ENCODE data around the gene ASIC1. TPM values are rescaled to one million over a fixed set of nuclear protein-coding genes. Genes with fewer than 3 reads are reported as not detected.
A peak's percentile ranks its signal among the peaks of the same experiment; 100 is the strongest.

The ASIC1 gene
- total RNA-seq, 1 experiment from 2014 or later = 6.0 TPM

GRCh38 chr12:50021031-50021430 is 36.4 kb upstream of the ASIC1 start:
- H3K4me3 ChIP-seq (ENCODE audit: low read length) = no peak overlapping the region
- H3K4me2 ChIP-seq (ENCODE audit: low read length) = peak overlapping the region; percentile 23; the same call in 1 of the 2 replicates
- no peak overlapping the region for H2AFZ ChIP-seq (ENCODE audit: low read length)
- H3K27ac ChIP-seq (ENCODE audit: low read length) = no peak overlapping the region
- no peaks in the 10 kb centered on the region for H3K9me3 ChIP-seq (ENCODE audit: low read length)
- H3K9ac ChIP-seq (ENCODE audit: low read length) = no peak overlapping the region
- H3K79me2 ChIP-seq (ENCODE audit: low read length) = peaks cover 93% of the 10 kb centered on the region
- no peaks in the 10 kb centered on the region for H3K27me3 ChIP-seq (ENCODE audit: low read length)
- ATAC-seq (no peak), DNase-seq (no peak)
- peaks cover 22% of the 10 kb centered on the region for H3K36me3 ChIP-seq (ENCODE audit: low read depth, low read length)
- H4K20me1 ChIP-seq (ENCODE audit: low read length) = peaks cover 25% of the 10 kb centered on the region
- no peaks in the 10 kb centered on the region for H3F3A ChIP-seq (ENCODE audit: low read length, unreplicated experiment)
- BruUV-seq (replicated peaks) = no TSS peak
- peaks cover 14% of the 10 kb centered on the region for H3K4me1 ChIP-seq (ENCODE audit: insufficient read depth, low read length)
- intact Hi-C loops (cut with micrococcal nuclease) = no loop called here
- TF ChIP-seq EZH2 (IDR thresholded peaks at IDR 0.05; ENCODE audit: low read length, unreplicated experiment) (no peak), CTCF (conservative IDR thresholded peaks at IDR 0.05; ENCODE audit: low read depth, low read length) (no peak), EZH2phosphoT487 (IDR thresholded peaks at IDR 0.05; ENCODE audit: borderline replicate concordance, low read length) (no peak)
- H3K9me2 ChIP-seq (replicated peaks; ENCODE audit: low read length) = no peaks in the 10 kb centered on the region
- ChIA-PET POLR2A (ENCODE audit: unreplicated experiment) (interaction anchor here (0.6 kb wide), 1 partner anchor 178 kb away, joined by 4 read pairs; the partner anchor contains the start of gene BCDIN3D), CTCF (no interaction called here)

- no peaks in the 10 kb centered on the region for H3K27me3 ChIP-seq (ENCODE audit: low read length)
- ChIA-PET CTCF (interaction anchor here (0.7 kb wide), 1 partner anchor 731 kb away, joined by 4 read pairs; no protein-coding TSS in a partner anchor), POLR2A (ENCODE audit: unreplicated experiment) (no interaction called here)
- TF ChIP-seq CTCF (conservative IDR thresholded peaks at IDR 0.05; ENCODE audit: low read depth, low read length) = no peak
- H3K36me3 ChIP-seq (ENCODE audit: low read depth, low read length) = peaks cover 16% of the 10 kb centered on the region
- no peaks in the 10 kb centered on the region for H3F3A ChIP-seq (ENCODE audit: low read length, unreplicated experiment)
- H3K27ac ChIP-seq (ENCODE audit: low read length) = no peak overlapping the region
- peak overlapping the region; percentile 82; the same call in 1 of the 2 replicates for H3K4me3 ChIP-seq (ENCODE audit: low read length)
- DNase-seq (no peak), ATAC-seq (no peak)
- H2AFZ ChIP-seq (ENCODE audit: low read length) = no peak overlapping the region
- peaks cover 25% of the 10 kb centered on the region for H4K20me1 ChIP-seq (ENCODE audit: low read length)
- no peak overlapping the region for H3K9ac ChIP-seq (ENCODE audit: low read length)
- BruUV-seq (replicated peaks) = no TSS peak
- peaks cover 14% of the 10 kb centered on the region for H3K4me1 ChIP-seq (ENCODE audit: insufficient read depth, low read length)
- no peaks in the 10 kb centered on the region for H3K9me3 ChIP-seq (ENCODE audit: low read length)
- no peaks in the 10 kb centered on the region for H3K9me2 ChIP-seq (replicated peaks; ENCODE audit: low read length)
- peak overlapping the region; percentile 84 for H3K4me2 ChIP-seq (ENCODE audit: low read length)
- peaks cover 74% of the 10 kb centered on the region for H3K79me2 ChIP-seq (ENCODE audit: low read length)
- intact Hi-C loops (cut with micrococcal nuclease) = no loop called here
Measured at GRCh38 chr12:50022903-50023302, 34.5 kb upstream of the ASIC1 start.

- no peak overlapping the region for H3K27ac ChIP-seq (ENCODE audit: low read length)
- H4K20me1 ChIP-seq (ENCODE audit: low read length) = peaks cover 20% of the 10 kb centered on the region
- peaks cover 14% of the 10 kb centered on the region for H3K4me1 ChIP-seq (ENCODE audit: insufficient read depth, low read length)
- H3K79me2 ChIP-seq (ENCODE audit: low read length) = peaks cover 61% of the 10 kb centered on the region
- no peaks in the 10 kb centered on the region for H3K27me3 ChIP-seq (ENCODE audit: low read length)
- no peaks in the 10 kb centered on the region for H3K9me2 ChIP-seq (replicated peaks; ENCODE audit: low read length)
- H3K9me3 ChIP-seq (ENCODE audit: low read length) = no peaks in the 10 kb centered on the region
- H3F3A ChIP-seq (ENCODE audit: low read length, unreplicated experiment) = no peaks in the 10 kb centered on the region
- ChIA-PET CTCF (no interaction called here), POLR2A (ENCODE audit: unreplicated experiment) (no interaction called here)
- TF ChIP-seq EZH2 (IDR thresholded peaks at IDR 0.05; ENCODE audit: low read length, unreplicated experiment) = no peak
- no peak for TF ChIP-seq CTCF (conservative IDR thresholded peaks at IDR 0.05; ENCODE audit: low read depth, low read length)
- no peak for TF ChIP-seq EZH2phosphoT487 (IDR thresholded peaks at IDR 0.05; ENCODE audit: borderline replicate concordance, low read length)
- peak overlapping the region; percentile 82 for H3K4me3 ChIP-seq (ENCODE audit: low read length)
- ATAC-seq (no peak), DNase-seq (no peak)
- peaks cover 13% of the 10 kb centered on the region for H3K36me3 ChIP-seq (ENCODE audit: low read depth, low read length)
- intact Hi-C loops (cut with micrococcal nuclease) = no loop called here
- peak overlapping the region; percentile 93 for H3K9ac ChIP-seq (ENCODE audit: low read length)
- no TSS peak for BruUV-seq (replicated peaks)
- H2AFZ ChIP-seq (ENCODE audit: low read length) = no peak overlapping the region
- H3K4me2 ChIP-seq (ENCODE audit: low read length) = peak overlapping the region; percentile 84
Measured at GRCh38 chr12:50024227-50024626, 33.2 kb upstream of the ASIC1 start.

Data from PC-3 (cell line).